Osteocyte (in vitro differentiated cells): Measurements from ENCODE around the gene ERICH4. TPM values are rescaled to one million over a fixed set of nuclear protein-coding genes. Genes with fewer than 3 reads are reported as not detected.
"Not testable (repeated sequence)": the region's sequence is repeated elsewhere in the genome, so short reads cannot be mapped to it uniquely, and the experiment has no call there.

Experiments used
- DNase-seq: peaks from one replicate; pipeline ENCODE4 v3.0.0; 2021; ENCODE audit warnings: mixed read lengths; ENCODE audit not compliant: unreplicated experiment; ENCODE audit errors: extremely low spot score
- H3K27ac Mint-ChIP-seq: one replicate; pipeline ENCODE4 v1.8.0; 2021; ENCODE audit warnings: mild to moderate bottlenecking, mixed read lengths; ENCODE audit not compliant: unreplicated experiment
- H3K27me3 Mint-ChIP-seq: one replicate; pipeline ENCODE4 v1.8.0; 2021; ENCODE audit warnings: mixed read lengths; ENCODE audit not compliant: unreplicated experiment
- H3K36me3 Mint-ChIP-seq: one replicate; pipeline ENCODE4 v1.8.0; 2021; ENCODE audit warnings: mixed read lengths; ENCODE audit not compliant: unreplicated experiment
- H3K4me1 Mint-ChIP-seq: one replicate; pipeline ENCODE4 v1.8.0; 2021; ENCODE audit warnings: mixed read lengths; ENCODE audit not compliant: unreplicated experiment
- H3K4me3 Mint-ChIP-seq: one replicate; pipeline ENCODE4 v1.8.0; 2021; ENCODE audit warnings: mild to moderate bottlenecking, moderate library complexity, mixed read lengths; ENCODE audit not compliant: unreplicated experiment
- H3K9me3 Mint-ChIP-seq: one replicate; pipeline ENCODE4 v1.8.0; 2021; ENCODE audit warnings: mixed read lengths; ENCODE audit not compliant: unreplicated experiment
- total RNA-seq: library from RNA; stranded (reverse); gene quantifications from 2 replicates; pipeline ENCODE4 v1.2.1, GENCODE V29; 2021
- TF ChIP-seq, protein P1 (sequence below): fragments of 200-600 bp; sonication (generic); IDR thresholded peaks from 2 replicates; pipeline ENCODE4 v1.5.0; 2021; ENCODE audit warnings: antibody characterized with exemption, mild to moderate bottlenecking, moderate library complexity

ERICH4 gene
- total RNA-seq, 1 donor from 2014 or later = not detected

DNA sequence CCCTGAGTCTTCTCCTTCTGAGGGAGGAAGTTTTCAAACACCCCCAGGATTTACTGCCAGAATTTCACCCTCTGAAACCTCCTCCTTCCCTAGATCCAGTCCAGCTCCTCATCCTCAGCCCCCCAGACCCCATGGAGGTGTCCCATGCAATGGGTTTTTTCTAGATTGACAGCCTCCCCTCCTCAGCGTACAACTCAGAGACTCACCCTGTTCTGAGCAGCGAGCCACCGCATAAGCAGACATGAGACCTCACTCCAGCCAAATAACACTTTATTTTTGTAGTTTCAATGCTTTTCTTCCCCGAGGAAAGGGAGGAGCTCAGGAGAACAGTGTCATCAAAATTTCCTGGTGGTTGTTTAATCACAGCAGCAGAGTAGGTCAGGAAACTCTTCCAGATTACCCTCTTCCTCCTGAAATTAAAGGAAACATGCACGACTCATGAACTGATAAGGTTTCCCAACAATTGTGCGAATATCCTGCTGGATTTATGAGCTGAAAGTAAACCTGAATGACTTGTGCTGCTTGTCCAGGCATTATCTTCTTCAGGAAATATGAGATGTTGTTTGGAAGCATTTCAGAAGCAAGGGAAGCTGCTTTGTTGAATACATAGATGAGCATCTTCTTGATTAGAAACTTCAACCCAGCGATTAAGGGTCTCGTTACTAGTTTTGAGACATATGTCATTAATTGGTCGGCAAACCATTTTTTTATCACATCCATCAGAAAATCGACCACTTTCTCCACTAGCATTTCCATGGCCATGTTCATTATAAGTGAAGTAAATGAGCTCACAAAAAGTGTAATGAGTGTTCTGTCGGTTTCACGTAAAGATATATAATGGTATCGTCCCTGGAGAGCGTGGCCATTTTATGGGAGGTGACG is 36.2 kb downstream of the ERICH4 start:
- Mint-ChIP-seq H3K4me3 (no peak overlapping the region), H3K27ac (no peak overlapping the region), H3K4me1 (no peaks in the 10 kb centered on the region), H3K9me3 (no peaks in the 10 kb centered on the region), H3K27me3 (peaks cover 8% of the 10 kb centered on the region), H3K36me3 (no peaks in the 10 kb centered on the region)
- DNase-seq = no peak
- TF ChIP-seq, protein P1, sequence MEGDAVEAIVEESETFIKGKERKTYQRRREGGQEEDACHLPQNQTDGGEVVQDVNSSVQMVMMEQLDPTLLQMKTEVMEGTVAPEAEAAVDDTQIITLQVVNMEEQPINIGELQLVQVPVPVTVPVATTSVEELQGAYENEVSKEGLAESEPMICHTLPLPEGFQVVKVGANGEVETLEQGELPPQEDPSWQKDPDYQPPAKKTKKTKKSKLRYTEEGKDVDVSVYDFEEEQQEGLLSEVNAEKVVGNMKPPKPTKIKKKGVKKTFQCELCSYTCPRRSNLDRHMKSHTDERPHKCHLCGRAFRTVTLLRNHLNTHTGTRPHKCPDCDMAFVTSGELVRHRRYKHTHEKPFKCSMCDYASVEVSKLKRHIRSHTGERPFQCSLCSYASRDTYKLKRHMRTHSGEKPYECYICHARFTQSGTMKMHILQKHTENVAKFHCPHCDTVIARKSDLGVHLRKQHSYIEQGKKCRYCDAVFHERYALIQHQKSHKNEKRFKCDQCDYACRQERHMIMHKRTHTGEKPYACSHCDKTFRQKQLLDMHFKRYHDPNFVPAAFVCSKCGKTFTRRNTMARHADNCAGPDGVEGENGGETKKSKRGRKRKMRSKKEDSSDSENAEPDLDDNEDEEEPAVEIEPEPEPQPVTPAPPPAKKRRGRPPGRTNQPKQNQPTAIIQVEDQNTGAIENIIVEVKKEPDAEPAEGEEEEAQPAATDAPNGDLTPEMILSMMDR = no peak

DNA sequence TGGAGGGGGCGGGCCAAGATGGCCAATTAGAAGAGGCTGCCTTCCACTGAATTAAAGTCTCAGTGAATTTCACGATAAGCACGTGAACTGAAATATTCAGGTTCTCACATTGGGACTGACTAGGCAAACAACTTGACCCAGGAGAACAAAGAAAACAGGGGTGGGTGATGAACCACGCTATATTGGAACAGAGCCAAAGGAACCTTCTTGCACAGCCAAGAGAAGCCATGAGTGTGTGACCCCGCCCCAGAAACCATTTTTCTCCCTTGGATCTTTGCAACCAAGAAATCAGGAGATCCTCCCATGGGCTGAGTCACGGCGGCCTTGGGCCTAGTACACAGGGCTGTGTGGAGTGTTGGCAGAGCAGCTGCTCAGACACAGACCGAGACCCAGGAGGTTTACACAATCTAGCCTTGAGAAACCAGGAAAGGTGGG is 36.8 kb downstream of the ERICH4 start:
- Mint-ChIP-seq H3K27me3 (peaks cover 11% of the 10 kb centered on the region), H3K4me3 (no peak overlapping the region), H3K4me1 (no peaks in the 10 kb centered on the region), H3K9me3 (no peaks in the 10 kb centered on the region), H3K36me3 (no peaks in the 10 kb centered on the region), H3K27ac (no peak overlapping the region)
- TF ChIP-seq, protein P1 = no peak
- DNase-seq = no peak

DNA sequence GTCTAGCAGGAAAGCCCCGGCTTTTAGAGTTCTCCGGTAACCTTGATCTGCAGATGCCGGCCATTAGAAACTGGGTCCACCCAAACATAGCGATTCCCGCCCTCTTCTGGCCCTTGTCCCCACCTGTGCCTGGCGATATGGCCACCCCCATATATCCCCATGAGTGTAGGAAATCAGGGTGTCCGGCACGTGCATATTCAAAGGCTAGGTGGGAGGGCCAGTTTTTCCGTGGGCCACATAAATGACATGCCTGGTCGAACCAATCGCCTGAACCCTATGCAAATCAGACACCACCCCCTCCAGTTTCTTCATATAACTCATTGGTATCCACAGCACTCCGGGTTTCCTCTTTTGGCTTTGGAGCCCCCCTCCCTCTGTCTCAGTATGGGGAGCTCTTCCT is 37.4 kb downstream of the ERICH4 start:
- Mint-ChIP-seq H3K4me3 (no peak overlapping the region), H3K9me3 (no peaks in the 10 kb centered on the region), H3K27me3 (peaks cover 15% of the 10 kb centered on the region), H3K36me3 (no peaks in the 10 kb centered on the region), H3K4me1 (no peaks in the 10 kb centered on the region), H3K27ac (no peak overlapping the region)
- TF ChIP-seq, protein P1 = no peak
- no peak for DNase-seq

DNA sequence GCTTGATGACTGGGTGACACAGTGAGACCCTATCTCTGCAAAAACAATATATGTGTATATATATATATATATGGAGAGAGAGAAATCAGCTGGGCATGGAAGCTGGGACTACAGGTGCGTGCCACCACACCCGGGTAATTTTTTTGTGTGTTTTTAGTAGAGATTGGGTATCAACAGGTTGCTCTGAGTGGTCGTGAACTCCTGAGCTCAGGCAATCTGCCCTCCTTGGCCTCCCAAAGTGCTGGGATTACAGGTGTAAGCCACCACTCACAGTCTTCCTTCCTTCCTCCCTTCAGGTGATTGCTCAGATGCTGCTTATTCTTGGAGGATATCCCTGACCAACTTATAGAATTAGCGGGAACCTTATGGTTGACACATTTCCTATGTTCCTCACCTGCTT is 41.9 kb downstream of the ERICH4 start:
- Mint-ChIP-seq H3K4me3 (no peak overlapping the region), H3K27ac (no peak overlapping the region), H3K9me3 (peaks cover 6% of the 10 kb centered on the region), H3K4me1 (no peaks in the 10 kb centered on the region), H3K27me3 (peaks cover 25% of the 10 kb centered on the region), H3K36me3 (no peaks in the 10 kb centered on the region)
- no peak for DNase-seq
- TF ChIP-seq, protein P1 = no peak

DNA sequence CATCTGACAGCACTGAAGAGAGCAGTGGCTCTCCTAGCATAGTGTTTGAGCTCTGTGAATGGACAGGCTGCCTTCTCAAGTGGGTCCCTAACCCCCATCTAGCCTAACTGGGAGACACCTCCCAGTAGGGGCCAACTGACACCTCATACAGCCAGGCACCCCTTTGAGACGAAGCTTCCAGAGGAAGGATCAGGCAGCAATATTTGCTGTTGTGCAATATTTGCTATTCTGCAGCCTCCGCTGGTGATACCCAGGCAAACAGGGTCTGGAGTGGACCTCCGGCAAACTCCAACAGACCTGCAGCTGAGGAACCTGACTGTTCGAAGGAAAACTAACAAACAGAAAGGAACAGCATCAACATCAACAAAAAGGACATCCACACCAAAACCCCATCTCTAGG is 44.0 kb downstream of the ERICH4 start:
- not testable (repeated sequence) for H3K36me3 Mint-ChIP-seq, H3K4me3 Mint-ChIP-seq, H3K4me1 Mint-ChIP-seq, H3K9me3 Mint-ChIP-seq, DNase-seq, H3K27ac Mint-ChIP-seq
- H3K27me3 Mint-ChIP-seq = peaks cover 24% of the 10 kb centered on the region
